ENCODE data around the gene EXOC6B.

EXOC6B gene

DNA sequence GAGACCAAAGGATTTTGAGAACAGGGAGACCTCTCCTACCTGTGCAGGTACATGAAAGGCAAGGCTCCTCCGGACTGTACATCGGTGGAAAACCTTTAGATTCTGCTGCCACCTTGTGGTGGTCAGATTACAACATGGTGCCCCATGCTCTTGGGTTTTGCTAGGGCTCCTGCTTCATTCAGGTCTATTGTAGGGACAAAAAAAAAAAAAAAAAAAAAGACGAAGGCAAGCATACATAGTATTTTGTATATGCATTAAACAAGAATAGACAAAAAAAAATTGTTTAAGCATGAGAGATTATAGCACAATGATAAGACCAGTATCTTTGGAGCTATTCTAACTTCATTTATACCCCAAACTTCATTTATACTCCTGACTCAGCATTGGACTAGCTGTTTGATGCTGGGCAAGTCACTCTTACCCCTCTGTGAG, 34.0 kb upstream of the EXOC6B start:
- H3K4me1 ChIP-seq (ENCODE audit: insufficient read depth, low read length, poor library complexity, severe bottlenecking) = peaks cover 4% of the 10 kb centered on the region
- no peak overlapping the region for H3K4me2 ChIP-seq (ENCODE audit: low read depth, low read length, poor library complexity, severe bottlenecking)
- H3F3A ChIP-seq (ENCODE audit: low read depth) = no peaks in the 10 kb centered on the region
- H3K9me3 ChIP-seq (ENCODE audit: insufficient read depth, low read depth, low read length) = no peaks in the 10 kb centered on the region
- no peaks in the 10 kb centered on the region for H3K36me3 ChIP-seq (ENCODE audit: insufficient read depth, low read length)
- no peaks in the 10 kb centered on the region for H3K9me2 ChIP-seq (replicated peaks; ENCODE audit: low read depth, low read length)
- H3K27me3 ChIP-seq (ENCODE audit: insufficient read depth, low read length, poor library complexity, severe bottlenecking) = no peaks in the 10 kb centered on the region
- no peak overlapping the region for H3K9ac ChIP-seq (ENCODE audit: low read depth, low read length, poor library complexity, severe bottlenecking)
- no peaks in the 10 kb centered on the region for H4K20me1 ChIP-seq (ENCODE audit: insufficient read depth, low read length, poor library complexity, severe bottlenecking)
- H2AFZ ChIP-seq (ENCODE audit: low read length) = no peak overlapping the region
- TF ChIP-seq, protein P1, sequence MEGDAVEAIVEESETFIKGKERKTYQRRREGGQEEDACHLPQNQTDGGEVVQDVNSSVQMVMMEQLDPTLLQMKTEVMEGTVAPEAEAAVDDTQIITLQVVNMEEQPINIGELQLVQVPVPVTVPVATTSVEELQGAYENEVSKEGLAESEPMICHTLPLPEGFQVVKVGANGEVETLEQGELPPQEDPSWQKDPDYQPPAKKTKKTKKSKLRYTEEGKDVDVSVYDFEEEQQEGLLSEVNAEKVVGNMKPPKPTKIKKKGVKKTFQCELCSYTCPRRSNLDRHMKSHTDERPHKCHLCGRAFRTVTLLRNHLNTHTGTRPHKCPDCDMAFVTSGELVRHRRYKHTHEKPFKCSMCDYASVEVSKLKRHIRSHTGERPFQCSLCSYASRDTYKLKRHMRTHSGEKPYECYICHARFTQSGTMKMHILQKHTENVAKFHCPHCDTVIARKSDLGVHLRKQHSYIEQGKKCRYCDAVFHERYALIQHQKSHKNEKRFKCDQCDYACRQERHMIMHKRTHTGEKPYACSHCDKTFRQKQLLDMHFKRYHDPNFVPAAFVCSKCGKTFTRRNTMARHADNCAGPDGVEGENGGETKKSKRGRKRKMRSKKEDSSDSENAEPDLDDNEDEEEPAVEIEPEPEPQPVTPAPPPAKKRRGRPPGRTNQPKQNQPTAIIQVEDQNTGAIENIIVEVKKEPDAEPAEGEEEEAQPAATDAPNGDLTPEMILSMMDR (conservative IDR thresholded peaks at IDR 0.05; ENCODE audit: low read length) = peak; percentile 80
- no peak for TF ChIP-seq EZH2phosphoT487 (IDR thresholded peaks at IDR 0.05; ENCODE audit: borderline replicate concordance)
- H3K79me2 ChIP-seq (ENCODE audit: insufficient read depth, low read length) = no peaks in the 10 kb centered on the region
- no peak overlapping the region for H3K4me3 ChIP-seq (ENCODE audit: low read length, poor library complexity, severe bottlenecking)

DNA sequence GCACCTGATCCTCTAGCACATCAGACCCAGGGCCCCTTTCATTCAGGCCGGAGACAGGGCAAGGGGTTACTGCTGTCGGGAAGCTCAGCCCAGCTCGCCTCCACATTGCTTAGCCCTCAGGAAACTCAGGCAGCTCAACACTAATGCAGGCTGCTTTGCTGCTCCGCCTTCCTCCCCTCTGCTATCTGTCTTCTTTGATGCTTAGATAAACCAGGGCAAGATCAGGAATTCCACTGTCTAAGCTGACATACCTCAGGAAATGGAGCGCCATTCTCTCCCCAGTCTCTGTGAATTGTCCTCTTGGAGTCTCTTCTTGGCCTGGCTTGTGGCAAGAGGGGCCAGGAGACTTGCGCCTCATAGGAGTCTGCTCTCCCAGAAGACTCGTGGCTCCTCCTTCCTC, 25.5 kb upstream of the EXOC6B start:
- no peak overlapping the region for H3K4me3 ChIP-seq (ENCODE audit: low read length, poor library complexity, severe bottlenecking)
- no peaks in the 10 kb centered on the region for H3K9me2 ChIP-seq (replicated peaks; ENCODE audit: low read depth, low read length)
- H2AFZ ChIP-seq (ENCODE audit: low read length) = no peak overlapping the region
- no peak for TF ChIP-seq EZH2phosphoT487 (IDR thresholded peaks at IDR 0.05; ENCODE audit: borderline replicate concordance)
- TF ChIP-seq, protein P1 (conservative IDR thresholded peaks at IDR 0.05; ENCODE audit: low read length) = no peak
- no peaks in the 10 kb centered on the region for H3K9me3 ChIP-seq (ENCODE audit: insufficient read depth, low read depth, low read length)
- no peaks in the 10 kb centered on the region for H3K4me1 ChIP-seq (ENCODE audit: insufficient read depth, low read length, poor library complexity, severe bottlenecking)
- H3F3A ChIP-seq (ENCODE audit: low read depth) = no peaks in the 10 kb centered on the region
- H3K4me2 ChIP-seq (ENCODE audit: low read depth, low read length, poor library complexity, severe bottlenecking) = no peak overlapping the region
- no peak overlapping the region for H3K9ac ChIP-seq (ENCODE audit: low read depth, low read length, poor library complexity, severe bottlenecking)
- no peaks in the 10 kb centered on the region for H4K20me1 ChIP-seq (ENCODE audit: insufficient read depth, low read length, poor library complexity, severe bottlenecking)
- H3K27me3 ChIP-seq (ENCODE audit: insufficient read depth, low read length, poor library complexity, severe bottlenecking) = peaks cover 4% of the 10 kb centered on the region
- H3K79me2 ChIP-seq (ENCODE audit: insufficient read depth, low read length) = no peaks in the 10 kb centered on the region
- no peaks in the 10 kb centered on the region for H3K36me3 ChIP-seq (ENCODE audit: insufficient read depth, low read length)

DNA sequence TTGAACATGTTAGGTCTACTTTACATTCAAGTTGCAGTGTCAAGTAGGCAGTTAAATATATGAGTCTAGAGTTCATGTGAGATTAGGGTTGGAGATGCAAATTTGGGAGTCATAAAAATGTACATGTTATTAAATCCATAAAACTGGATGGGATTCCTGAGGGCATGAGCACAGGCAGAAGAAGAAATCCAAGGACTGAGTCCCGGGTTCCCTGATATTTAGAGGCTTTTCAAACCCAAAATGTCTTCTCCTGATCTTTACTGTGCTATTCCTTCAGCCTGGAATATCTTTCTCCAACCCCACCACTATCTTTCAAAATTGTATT, 23.3 kb upstream of the EXOC6B start:
- H2AFZ ChIP-seq (ENCODE audit: low read length) = no peak overlapping the region
- H4K20me1 ChIP-seq (ENCODE audit: insufficient read depth, low read length, poor library complexity, severe bottlenecking) = no peaks in the 10 kb centered on the region
- H3K9me3 ChIP-seq (ENCODE audit: insufficient read depth, low read depth, low read length) = no peaks in the 10 kb centered on the region
- H3K4me1 ChIP-seq (ENCODE audit: insufficient read depth, low read length, poor library complexity, severe bottlenecking) = no peaks in the 10 kb centered on the region
- no peaks in the 10 kb centered on the region for H3K79me2 ChIP-seq (ENCODE audit: insufficient read depth, low read length)
- H3K9ac ChIP-seq (ENCODE audit: low read depth, low read length, poor library complexity, severe bottlenecking) = no peak overlapping the region
- H3F3A ChIP-seq (ENCODE audit: low read depth) = no peaks in the 10 kb centered on the region
- no peaks in the 10 kb centered on the region for H3K36me3 ChIP-seq (ENCODE audit: insufficient read depth, low read length)
- no peaks in the 10 kb centered on the region for H3K9me2 ChIP-seq (replicated peaks; ENCODE audit: low read depth, low read length)
- no peak overlapping the region for H3K4me3 ChIP-seq (ENCODE audit: low read length, poor library complexity, severe bottlenecking)
- H3K27me3 ChIP-seq (ENCODE audit: insufficient read depth, low read length, poor library complexity, severe bottlenecking) = peaks cover 4% of the 10 kb centered on the region
- H3K4me2 ChIP-seq (ENCODE audit: low read depth, low read length, poor library complexity, severe bottlenecking) = no peak overlapping the region
- TF ChIP-seq EZH2phosphoT487 (IDR thresholded peaks at IDR 0.05; ENCODE audit: borderline replicate concordance) = no peak
- TF ChIP-seq, protein P1 (conservative IDR thresholded peaks at IDR 0.05; ENCODE audit: low read length) = no peak
